Activated naive CD4-positive, alpha-beta T cell treated with anti-CD3 and anti-CD28 coated beads for 36 hours (primary cell): ENCODE results near the gene SULT1B1. TPM values are rescaled to one million over a fixed set of nuclear protein-coding genes. Genes with fewer than 3 reads are reported as not detected.

ENCODE experiments used
- total RNA-seq, 2 experiments: library from RNA; stranded (reverse); gene quantifications; one replicate each; pipeline ENCODE4 v1.2.3, GENCODE V29; 2021

SULT1B1 gene
- total RNA-seq, 2 experiments from 2014 or later, result 4.3 to 5.4 TPM

Other genes with a start within 250 kb of the SULT1B1 start
- not detected for gene UGT2A2, start 121.0 kb downstream of the SULT1B1 start, total RNA-seq
- gene UGT2A1, start 107.4 kb downstream of the SULT1B1 start, total RNA-seq, result not detected
- not detected for gene SULT1E1, start 99.5 kb upstream of the SULT1B1 start, total RNA-seq
- not detected for gene CSN1S1, start 170.4 kb upstream of the SULT1B1 start, total RNA-seq
- gene CSN2, start 205.1 kb upstream of the SULT1B1 start, total RNA-seq, result not detected
- gene STATH, start 235.3 kb upstream of the SULT1B1 start, total RNA-seq, result not detected